BLaER1 (cell line): ENCODE data around the gene ACOXL.
A peak's percentile ranks its signal among the peaks of the same experiment; 100 is the strongest.

Experiments
- H3K27ac ChIP-seq: shearing (Covaris generic); formaldehyde crosslinking; 2 replicates; pipeline ENCODE4 v1.8.1; 2022
- H3K27me3 ChIP-seq: shearing (Covaris generic); formaldehyde crosslinking; 2 replicates; pipeline ENCODE4 v1.8.1; 2022
- H3K36me3 ChIP-seq: shearing (Covaris generic); formaldehyde crosslinking; 2 replicates; pipeline ENCODE4 v1.8.1; 2022
- H3K4me1 ChIP-seq: shearing (Covaris generic); formaldehyde crosslinking; 2 replicates; pipeline ENCODE4 v1.8.1; 2022
- H3K4me2 ChIP-seq: shearing (Covaris generic); formaldehyde crosslinking; 2 replicates; pipeline ENCODE4 v1.8.1; 2022
- H3K4me3 ChIP-seq: shearing (Covaris generic); formaldehyde crosslinking; 2 replicates; pipeline ENCODE4 v1.8.1; 2022
- H3K9ac ChIP-seq: shearing (Covaris generic); formaldehyde crosslinking; 2 replicates; pipeline ENCODE4 v1.8.1; 2022
- H3K9me3 ChIP-seq: shearing (Covaris generic); formaldehyde crosslinking; 2 replicates; pipeline ENCODE4 v1.8.1; 2022
- H4K20me1 ChIP-seq: shearing (Covaris generic); formaldehyde crosslinking; 2 replicates; pipeline ENCODE4 v1.8.1; 2022
- Cebpa-rat ChIP-seq: shearing (Covaris generic); IDR thresholded peaks from 2 replicates; pipeline ENCODE4 v1.8.1; 2022

Gene ACOXL

GRCh38 chr2:110861616-110862260, 129.4 kb downstream of the ACOXL start:
- Histone ChIP-seq H3K27ac (no peak overlapping the region), H3K9me3 (no peaks in the 10 kb centered on the region; the same call in 1 of the 2 replicates), H3K4me3 (no peak overlapping the region), H4K20me1 (no peaks in the 10 kb centered on the region), H3K9ac (no peak overlapping the region), H3K4me1 (peaks cover 54% of the 10 kb centered on the region), H3K36me3 (no peaks in the 10 kb centered on the region), H3K27me3 (no peaks in the 10 kb centered on the region), H3K4me2 (peak overlapping the region; percentile 84)
- no peak for TF ChIP-seq Cebpa-rat

GRCh38 chr2:110863726-110864125, 131.4 kb downstream of the ACOXL start:
- H3K4me1 ChIP-seq, result peaks cover 42% of the 10 kb centered on the region
- no peak for TF ChIP-seq Cebpa-rat
- H3K9ac ChIP-seq, result no peak overlapping the region
- H3K9me3 ChIP-seq, result no peaks in the 10 kb centered on the region
- no peaks in the 10 kb centered on the region for H3K27me3 ChIP-seq
- no peak overlapping the region for H3K4me2 ChIP-seq
- no peak overlapping the region for H3K27ac ChIP-seq
- H3K36me3 ChIP-seq, result no peaks in the 10 kb centered on the region
- no peaks in the 10 kb centered on the region for H4K20me1 ChIP-seq
- no peak overlapping the region for H3K4me3 ChIP-seq

DNA sequence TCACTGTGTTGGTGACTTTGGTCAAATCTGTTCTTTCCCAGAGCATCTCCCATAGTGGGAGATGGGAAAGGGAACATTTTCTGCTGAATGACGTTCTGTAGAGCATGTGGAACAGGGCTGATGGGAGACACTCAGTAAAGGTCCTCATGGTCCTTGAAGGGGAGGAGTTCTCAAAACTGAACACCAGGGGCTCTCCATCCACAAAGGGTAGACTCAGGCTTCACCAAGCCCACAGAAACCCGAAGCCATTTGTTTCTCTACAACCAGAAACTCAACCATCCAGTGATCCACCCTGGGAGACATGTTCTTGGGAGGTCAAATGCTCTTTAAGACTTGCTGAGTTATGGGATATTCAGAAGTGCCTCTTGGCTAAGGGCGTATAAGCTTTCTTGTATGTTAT, 131.8 kb downstream of the ACOXL start:
- no peak overlapping the region for H3K4me2 ChIP-seq
- H3K4me1 ChIP-seq, result peaks cover 38% of the 10 kb centered on the region
- no peak for TF ChIP-seq Cebpa-rat
- no peaks in the 10 kb centered on the region for H4K20me1 ChIP-seq
- no peak overlapping the region for H3K27ac ChIP-seq
- H3K9ac ChIP-seq, result no peak overlapping the region
- H3K36me3 ChIP-seq, result no peaks in the 10 kb centered on the region
- H3K9me3 ChIP-seq, result no peaks in the 10 kb centered on the region
- H3K27me3 ChIP-seq, result no peaks in the 10 kb centered on the region
- H3K4me3 ChIP-seq, result no peak overlapping the region

GRCh38 chr2:110864731-110865130, 132.4 kb downstream of the ACOXL start:
- no peak overlapping the region for H3K4me2 ChIP-seq
- H3K9me3 ChIP-seq, result no peaks in the 10 kb centered on the region
- TF ChIP-seq Cebpa-rat, result no peak
- no peak overlapping the region for H3K27ac ChIP-seq
- no peak overlapping the region for H3K4me3 ChIP-seq
- H3K27me3 ChIP-seq, result no peaks in the 10 kb centered on the region
- no peaks in the 10 kb centered on the region for H3K36me3 ChIP-seq
- no peaks in the 10 kb centered on the region for H4K20me1 ChIP-seq
- H3K4me1 ChIP-seq, result peaks cover 37% of the 10 kb centered on the region
- no peak overlapping the region for H3K9ac ChIP-seq

DNA sequence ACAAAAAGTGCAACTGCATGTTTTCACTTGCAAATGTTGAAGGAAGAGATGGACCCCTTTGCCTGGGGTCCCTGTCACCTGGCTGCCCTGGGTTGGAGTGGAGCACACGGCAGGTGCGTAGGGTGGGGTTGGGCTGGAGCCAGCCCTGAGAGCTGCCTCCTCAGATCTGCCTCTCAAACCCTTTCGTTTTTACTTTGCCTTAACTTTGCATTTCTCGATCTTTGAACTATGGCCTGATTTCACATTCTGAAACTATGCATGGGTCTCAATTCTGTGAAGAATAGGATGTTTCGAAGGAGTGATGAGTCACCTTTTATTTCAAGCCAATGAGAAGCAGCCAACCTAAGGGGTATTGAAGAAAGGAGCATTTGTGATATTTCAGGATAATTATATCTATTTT, 132.8 kb downstream of the ACOXL start:
- Histone ChIP-seq H3K36me3 (no peaks in the 10 kb centered on the region), H3K27ac (no peak overlapping the region), H3K4me1 (peaks cover 34% of the 10 kb centered on the region), H3K9me3 (no peaks in the 10 kb centered on the region), H3K9ac (no peak overlapping the region), H3K4me3 (no peak overlapping the region), H3K4me2 (no peak overlapping the region), H3K27me3 (no peaks in the 10 kb centered on the region), H4K20me1 (no peaks in the 10 kb centered on the region)
- no peak for TF ChIP-seq Cebpa-rat

DNA sequence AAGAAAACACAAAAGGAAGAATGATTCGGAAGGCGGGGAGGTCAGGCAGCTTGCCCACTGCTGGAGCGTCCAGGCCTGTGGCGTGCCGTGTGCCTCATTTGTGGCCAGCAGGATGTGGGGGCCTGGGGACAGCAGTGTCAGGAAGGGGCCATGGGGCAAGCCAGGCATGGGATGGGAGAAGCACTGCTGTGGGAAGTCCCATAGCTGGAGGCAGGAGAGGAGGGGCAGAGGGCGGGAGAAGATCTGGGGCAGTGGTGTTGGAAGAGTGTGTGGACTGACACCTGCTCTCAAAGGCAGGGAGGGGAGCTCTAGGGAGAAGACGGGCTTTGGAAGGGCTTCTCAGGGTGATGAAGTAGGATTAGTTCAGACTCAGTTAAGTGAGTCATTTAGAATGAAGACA, 133.7 kb downstream of the ACOXL start:
- TF ChIP-seq Cebpa-rat, result no peak
- Histone ChIP-seq H4K20me1 (no peaks in the 10 kb centered on the region), H3K27ac (no peak overlapping the region), H3K4me1 (peaks cover 26% of the 10 kb centered on the region), H3K4me3 (no peak overlapping the region), H3K27me3 (no peaks in the 10 kb centered on the region), H3K4me2 (peak overlapping the region; percentile 24; the same call in 1 of the 2 replicates), H3K9ac (no peak overlapping the region), H3K36me3 (no peaks in the 10 kb centered on the region), H3K9me3 (no peaks in the 10 kb centered on the region)

DNA sequence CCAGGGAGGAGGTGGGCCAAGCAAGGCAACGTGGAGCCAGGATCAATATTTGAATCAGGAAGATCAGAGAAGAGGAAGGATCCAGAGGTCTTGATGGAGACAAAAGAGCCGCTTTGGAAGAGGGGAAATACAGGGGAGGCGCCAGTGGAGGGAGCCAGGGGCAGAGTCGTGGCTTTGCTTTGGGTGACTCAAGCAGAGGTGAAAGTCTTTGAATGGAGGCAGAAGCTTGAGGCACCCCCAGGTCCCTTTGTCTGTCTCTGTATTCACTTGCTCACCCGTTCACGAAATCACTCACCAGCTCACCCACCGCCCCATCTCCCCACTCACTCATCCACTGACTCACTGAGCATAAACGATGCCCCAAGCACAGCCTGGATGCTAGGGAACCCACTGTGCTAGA, 134.1 kb downstream of the ACOXL start:
- H3K27ac ChIP-seq, result no peak overlapping the region

DNA sequence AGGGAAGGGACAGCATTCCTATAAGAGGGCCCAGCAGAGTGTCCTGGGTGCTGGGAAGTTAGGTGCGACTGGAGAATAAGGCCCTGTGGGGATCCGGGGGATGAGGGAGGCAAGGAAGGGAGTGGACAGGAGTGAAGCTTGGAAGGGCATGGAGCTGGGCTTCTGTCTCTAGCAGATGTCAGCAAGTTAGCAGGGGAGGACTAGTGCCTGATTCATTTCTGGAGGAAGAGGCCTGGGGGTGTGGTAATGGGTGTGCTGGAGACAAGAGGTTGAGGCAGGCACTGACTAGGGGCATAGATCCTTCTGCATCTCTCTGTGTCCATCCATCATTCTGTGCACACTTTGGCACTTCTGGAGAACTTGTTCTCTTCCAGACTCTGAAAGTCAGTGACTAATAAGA, 134.7 kb downstream of the ACOXL start:
- no peaks in the 10 kb centered on the region for H4K20me1 ChIP-seq
- TF ChIP-seq Cebpa-rat, result no peak

More for the DNA sequence above, 134.1 kb downstream of the ACOXL start:
- H3K9ac ChIP-seq, result no peak overlapping the region
- H3K4me3 ChIP-seq, result no peak overlapping the region
- no peaks in the 10 kb centered on the region for H3K36me3 ChIP-seq
- no peaks in the 10 kb centered on the region for H3K9me3 ChIP-seq
- peaks cover 22% of the 10 kb centered on the region for H3K4me1 ChIP-seq
- H3K4me2 ChIP-seq, result peak overlapping the region; percentile 24; the same call in 1 of the 2 replicates
- no peak for TF ChIP-seq Cebpa-rat
- H3K27me3 ChIP-seq, result no peaks in the 10 kb centered on the region
- no peaks in the 10 kb centered on the region for H4K20me1 ChIP-seq

GRCh38 chr2:110868971-110869370, 136.6 kb downstream of the ACOXL start:
- no peak for TF ChIP-seq Cebpa-rat
- Histone ChIP-seq H3K4me1 (peaks cover 29% of the 10 kb centered on the region), H3K4me3 (no peak overlapping the region), H3K27ac (no peak overlapping the region), H3K36me3 (no peaks in the 10 kb centered on the region), H3K9ac (no peak overlapping the region), H3K9me3 (no peaks in the 10 kb centered on the region), H3K4me2 (no peak overlapping the region), H3K27me3 (no peaks in the 10 kb centered on the region), H4K20me1 (no peaks in the 10 kb centered on the region)

More for the DNA sequence above, 134.7 kb downstream of the ACOXL start:
- Histone ChIP-seq H3K9ac (no peak overlapping the region), H3K27ac (no peak overlapping the region), H3K9me3 (no peaks in the 10 kb centered on the region), H3K36me3 (no peaks in the 10 kb centered on the region), H3K4me3 (no peak overlapping the region), H3K27me3 (no peaks in the 10 kb centered on the region), H3K4me2 (no peak overlapping the region), H3K4me1 (peaks cover 16% of the 10 kb centered on the region)

DNA sequence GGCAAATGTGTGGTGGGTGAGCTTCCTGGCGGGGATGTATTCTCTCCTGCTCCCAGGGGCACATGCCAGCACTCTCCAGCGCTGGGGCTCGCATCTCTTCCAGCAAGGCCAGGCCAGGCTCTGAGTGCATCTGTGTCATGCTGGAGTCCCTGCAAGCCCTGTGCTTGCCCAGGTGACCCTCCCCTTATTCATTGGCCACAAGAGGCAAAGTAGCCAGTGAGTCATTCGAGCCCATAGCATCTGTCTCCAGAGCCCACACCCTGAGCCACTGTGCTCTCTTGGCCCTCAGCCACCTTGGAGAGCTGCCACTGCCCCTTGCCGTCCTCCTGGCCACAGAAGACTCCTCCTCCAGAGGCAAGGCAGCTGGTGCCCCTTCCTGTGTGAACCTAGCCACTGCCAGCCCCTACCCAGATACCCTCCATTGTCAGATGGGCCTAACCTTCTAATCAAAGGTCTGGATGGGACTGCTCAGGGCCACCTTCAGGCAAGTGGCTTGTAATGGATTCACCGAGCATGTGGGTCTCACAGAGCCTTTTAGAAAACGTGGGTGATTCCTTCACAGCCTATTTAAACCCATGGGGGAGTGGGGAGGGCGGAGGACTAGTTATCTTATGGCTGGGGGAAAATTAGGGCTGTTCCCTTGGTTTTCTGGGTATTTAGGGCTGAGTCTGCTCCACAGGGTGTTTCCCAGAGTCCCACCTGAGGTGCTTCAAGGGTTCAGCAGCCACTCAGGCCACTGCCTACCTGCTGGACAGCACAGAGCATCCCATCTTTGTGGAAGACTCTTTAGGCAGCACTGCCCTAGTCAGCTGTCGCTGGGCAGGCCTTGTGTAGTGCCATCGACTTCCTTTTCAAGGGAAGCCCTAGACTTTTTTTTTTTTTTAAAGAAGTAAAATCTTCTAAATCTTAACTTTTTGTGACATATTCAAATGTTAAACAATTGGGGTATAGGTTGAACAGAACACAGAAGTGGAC, 137.4 kb downstream of the ACOXL start:
- Histone ChIP-seq H3K4me2 (no peak overlapping the region), H3K9ac (no peak overlapping the region), H3K36me3 (no peaks in the 10 kb centered on the region), H3K4me1 (peaks cover 36% of the 10 kb centered on the region), H3K27ac (no peak overlapping the region), H3K4me3 (no peak overlapping the region), H3K27me3 (no peaks in the 10 kb centered on the region), H4K20me1 (no peaks in the 10 kb centered on the region), H3K9me3 (no peaks in the 10 kb centered on the region)
- no peak for TF ChIP-seq Cebpa-rat
